SU-DHL-6 (cell line): ENCODE data around the gene OR2S2.

ENCODE experiments used
- CTCF ChIP-seq: fragments of 200-600 bp; sonication (generic); IDR thresholded peaks from one replicate; pipeline ENCODE4 v1.5.1; 2017; ENCODE audit warnings: antibody characterized with exemption, mild to moderate bottlenecking, low read length, moderate library complexity; ENCODE audit not compliant: insufficient read depth, poor library complexity, severe bottlenecking
- EZH2phosphoT487 ChIP-seq: fragments of 200-600 bp; sonication (generic), shearing (Covaris generic); conservative IDR thresholded peaks from 2 replicates; pipeline ENCODE4 v1.6.1; 2018; ENCODE audit warnings: mild to moderate bottlenecking, antibody characterized with exemption, low read length, moderate library complexity, mixed read lengths

GRCh38 chr9:35942286-35942685 lies 15.7 kb downstream of the OR2S2 start:
- TF ChIP-seq CTCF, result no peak
- no peak for TF ChIP-seq EZH2phosphoT487
